GM19455 (cell line): ENCODE results near the gene RASD2.

Experiments
- ATAC-seq: cut with Tn5 transposase; IDR thresholded peaks from one replicate; pipeline ENCODE4 v1.9.1; 2021; ENCODE audit not compliant: unreplicated experiment

Gene RASD2

GRCh38 chr22:35517769-35518530 lies 22.7 kb upstream of the RASD2 start:
- no peak for ATAC-seq

DNA sequence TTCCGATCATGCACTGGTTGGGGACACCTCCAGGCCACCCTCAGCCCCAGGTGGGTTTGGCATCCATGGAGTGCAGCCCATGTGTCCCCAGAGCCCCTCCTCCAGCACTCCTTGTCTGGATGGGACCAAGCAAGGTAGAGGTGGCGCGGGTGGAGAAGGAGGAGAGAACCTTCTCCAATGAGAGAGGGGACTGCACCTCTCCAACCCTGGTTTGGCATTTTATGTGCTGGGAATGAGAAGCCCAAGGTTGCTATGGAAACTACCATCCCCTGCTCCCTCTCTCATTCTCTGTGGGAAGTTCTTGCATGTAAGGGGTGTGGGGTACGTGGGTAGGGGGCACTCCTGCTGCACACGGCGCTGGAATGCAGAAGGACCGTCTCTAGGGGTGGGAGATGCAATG lies 21.8 kb upstream of the RASD2 start:
- no peak for ATAC-seq

DNA sequence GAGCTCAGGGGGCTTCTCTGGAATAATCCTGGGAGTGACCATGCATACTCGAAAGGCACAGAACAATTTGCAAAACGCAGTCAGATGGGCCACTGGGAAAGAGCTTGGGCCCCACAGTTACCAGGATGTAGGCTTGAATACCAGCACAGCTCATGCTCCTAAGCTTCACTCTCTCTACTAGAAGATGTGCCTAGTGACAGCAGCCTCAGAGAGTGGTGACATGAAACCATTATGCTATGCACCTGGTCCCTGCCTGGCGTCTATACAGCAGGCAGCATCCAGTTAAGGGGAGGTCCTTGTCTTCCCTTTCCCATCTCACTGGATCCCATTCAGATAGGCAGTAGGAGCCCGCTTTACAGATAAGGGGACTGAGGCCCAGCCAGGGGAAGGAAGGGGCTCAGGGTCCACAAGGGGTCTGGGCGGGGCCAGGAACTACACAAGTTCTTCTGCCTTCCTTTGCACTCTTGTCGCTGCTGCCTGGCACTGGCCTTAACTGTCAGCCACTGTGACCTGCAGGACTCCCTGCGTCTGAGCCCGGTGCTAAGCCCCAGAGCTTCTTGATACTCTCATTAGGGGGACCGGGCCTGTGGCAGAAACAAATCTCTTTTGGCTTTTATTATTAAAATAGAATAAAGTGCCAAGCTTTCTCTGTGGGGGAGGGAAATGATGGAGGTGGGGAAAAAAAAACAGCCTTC lies 21.2 kb upstream of the RASD2 start:
- ATAC-seq = no peak

- ATAC-seq = no peak
These were observed 19.0 kb upstream of the RASD2 start for GRCh38 chr22:35521358-35522224.

DNA sequence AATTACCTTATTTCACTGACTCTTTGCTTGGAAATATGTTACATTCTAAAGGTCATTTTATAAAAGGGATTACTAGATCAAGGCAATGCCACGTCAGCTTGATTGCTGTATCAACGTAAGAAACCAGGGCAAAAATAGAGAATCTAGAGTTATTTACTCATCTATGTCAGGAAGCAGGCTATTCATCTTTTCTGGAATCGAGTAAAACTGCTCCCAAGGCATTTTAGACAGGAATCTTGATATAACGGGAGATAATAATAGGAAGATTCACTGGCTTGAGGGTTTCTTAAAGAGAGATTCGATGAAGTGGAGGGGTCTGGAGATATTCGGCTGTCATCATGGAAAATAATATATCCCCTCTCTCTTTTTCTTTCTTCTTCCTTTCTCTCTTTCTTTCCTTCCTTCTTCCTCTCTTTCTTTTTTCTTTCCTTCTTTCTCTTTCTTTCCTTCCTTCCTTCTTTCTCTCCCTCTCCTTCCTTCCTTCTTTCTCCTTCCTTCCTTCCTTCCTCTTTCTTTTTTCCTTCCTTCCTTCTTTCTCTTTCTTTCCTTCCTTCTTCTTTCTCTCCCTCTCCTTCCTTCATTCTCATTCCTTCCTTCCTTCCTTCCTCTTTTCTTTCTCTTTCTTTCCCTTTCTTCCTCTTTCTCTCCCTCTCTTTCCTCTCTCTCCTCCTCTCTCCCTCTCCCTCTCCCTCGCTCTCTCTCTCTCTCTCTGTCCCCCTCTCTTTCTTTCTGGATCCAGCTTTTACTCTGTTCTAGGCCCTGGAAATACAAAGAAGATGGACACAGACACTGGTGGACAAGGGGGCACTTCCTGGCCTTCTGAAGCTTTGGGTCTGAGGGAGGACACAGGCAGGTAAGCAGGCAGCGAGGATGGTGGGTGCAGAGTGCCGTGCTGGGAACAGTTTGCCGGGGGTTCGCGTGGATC lies 18.1 kb upstream of the RASD2 start:
- ATAC-seq = no peak

DNA sequence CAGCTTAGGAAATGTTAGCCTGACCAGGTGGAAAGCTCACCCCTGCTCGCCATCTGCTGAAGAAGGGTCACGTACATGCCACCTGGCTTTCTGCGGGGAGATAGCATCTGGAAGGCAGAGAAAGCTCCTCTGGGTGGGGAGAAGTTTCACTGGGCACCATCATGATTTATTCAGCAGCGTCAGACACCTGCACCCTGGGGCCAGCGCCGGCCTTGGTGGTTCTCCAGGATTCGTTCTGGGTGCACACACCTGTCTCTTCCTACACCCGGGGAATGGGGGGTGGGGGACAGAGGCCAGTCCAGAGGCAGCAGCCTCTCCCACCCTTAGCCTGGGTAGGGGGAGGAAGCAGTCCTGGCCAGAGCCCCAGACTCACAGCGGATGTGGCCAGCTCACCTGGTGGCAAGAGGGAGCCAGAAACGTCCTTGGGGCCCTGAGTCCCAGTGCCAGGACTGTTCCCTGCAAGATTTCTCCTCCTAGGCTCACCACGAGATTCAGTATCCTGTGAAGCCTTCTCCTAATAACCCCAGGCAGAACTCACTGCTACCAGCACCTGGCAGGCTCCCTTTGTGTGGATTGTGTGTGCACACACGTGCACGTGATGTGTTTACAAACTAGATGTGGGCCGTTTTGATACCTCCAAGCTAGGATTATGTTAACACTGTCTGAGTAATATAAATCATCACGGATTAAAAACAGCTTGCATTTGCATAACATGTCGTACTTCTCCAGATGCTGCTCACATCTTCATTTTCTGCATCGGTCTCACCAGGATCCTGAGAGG lies 17.3 kb upstream of the RASD2 start:
- no peak for ATAC-seq

DNA sequence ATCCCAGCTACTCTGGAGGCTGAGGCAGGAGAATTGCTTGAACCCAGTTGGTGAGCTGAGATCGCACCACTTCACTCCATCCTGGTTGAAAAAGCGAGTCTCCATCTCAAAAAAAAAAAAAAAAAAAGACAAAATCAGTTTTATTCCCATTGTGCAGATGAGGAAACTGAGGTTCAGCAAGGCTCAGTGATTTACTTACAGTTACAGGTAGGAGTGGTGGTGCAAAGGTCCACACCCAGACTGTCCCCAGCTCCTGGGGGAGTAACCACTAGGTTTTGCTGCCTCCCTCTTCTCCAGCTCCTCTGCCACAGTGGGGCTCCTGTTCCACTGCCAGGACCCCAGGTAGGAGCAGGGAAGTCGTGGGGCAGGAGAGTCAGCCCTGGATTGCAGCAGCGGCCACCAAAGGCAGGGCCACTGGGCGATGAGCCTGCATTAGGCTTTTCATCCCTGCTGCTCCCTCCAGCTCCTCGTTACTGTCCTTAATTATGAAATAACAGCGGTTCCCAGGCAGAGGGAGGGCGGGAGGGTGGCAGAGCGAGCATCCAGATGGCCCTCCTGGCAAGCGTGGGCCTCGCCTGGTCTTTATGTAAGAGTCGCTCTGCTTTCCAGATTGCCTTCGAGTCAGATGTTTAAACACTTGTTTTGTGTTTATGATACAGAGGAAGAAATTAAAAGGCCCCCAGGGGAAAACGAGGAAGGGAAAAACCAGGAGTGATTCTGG lies 15.5 kb upstream of the RASD2 start:
- ATAC-seq = no peak

GRCh38 chr22:35525687-35526332 lies 14.8 kb upstream of the RASD2 start:
- no peak for ATAC-seq

- ATAC-seq = no peak
These were observed 14.2 kb upstream of the RASD2 start for GRCh38 chr22:35526333-35526979.

GRCh38 chr22:35528927-35529326 lies 11.7 kb upstream of the RASD2 start:
- ATAC-seq = no peak

GRCh38 chr22:35530700-35531099 lies 9.9 kb upstream of the RASD2 start:
- no peak for ATAC-seq

DNA sequence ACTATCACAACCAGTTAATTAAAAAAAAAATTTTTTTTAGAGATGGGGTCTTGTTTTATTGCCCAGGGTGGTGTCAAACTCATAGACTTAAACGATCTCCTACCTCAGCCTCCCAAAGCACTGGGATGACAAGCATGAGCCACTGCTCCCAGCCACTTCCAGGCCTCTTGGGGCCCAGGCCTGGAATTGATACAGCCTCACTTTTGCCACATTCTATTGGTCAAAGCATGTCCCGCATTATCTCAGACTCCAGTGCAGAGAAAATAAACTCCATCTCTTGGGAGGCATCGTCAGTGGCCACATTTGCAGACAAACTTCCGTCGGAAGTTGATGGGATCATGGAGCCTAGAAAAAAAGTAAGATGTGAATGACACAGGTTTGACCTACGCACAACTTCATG lies 9.4 kb upstream of the RASD2 start:
- ATAC-seq = no peak

DNA sequence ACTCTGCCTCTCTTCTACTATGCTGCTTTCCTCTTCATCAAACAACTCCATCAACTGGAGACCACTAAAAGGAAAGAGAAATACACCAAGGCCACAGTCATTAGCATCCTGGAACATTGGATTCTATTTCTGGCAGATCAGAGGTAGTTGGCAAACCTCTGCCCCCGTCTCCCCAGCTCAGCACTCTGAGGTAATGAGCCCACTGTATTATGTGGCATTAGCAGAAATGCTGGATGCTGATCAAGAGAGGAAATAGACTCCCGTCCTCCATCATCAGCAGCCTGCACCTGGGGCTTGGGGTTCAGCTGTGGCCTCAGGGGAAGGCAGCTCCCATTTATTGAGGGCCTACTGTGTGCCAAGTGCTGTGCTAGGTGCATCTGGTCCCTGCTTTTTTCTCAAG lies 9.0 kb upstream of the RASD2 start:
- no peak for ATAC-seq

DNA sequence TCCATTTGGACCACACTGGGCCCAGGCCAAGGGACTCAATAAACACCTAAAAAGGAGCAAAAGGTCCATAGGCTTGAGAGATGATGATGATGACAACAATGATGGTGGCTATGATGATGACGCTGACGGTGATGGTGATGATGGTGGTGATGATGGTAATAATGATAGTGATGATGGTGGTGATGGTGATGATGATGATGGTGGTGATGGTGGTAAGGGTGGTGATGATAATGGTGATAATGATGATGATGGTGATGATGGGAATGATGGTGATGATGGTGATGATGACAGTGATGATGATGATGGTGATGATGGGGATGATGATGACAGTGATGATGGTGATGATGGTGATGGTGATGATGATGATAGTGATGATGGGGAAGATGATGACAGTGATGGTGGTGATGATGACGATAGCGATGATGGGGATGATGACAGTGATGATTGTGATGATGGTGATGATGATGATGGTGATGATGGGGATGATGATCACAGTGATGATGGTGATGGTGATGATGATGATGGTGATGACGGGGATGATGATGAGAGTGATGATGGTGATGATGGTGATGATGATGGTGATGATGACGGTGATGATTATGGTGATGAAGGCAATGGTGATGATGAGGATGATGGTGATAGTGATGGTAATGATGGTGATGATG lies 7.1 kb upstream of the RASD2 start:
- no peak for ATAC-seq

- no peak for ATAC-seq
These were observed 6.5 kb upstream of the RASD2 start for GRCh38 chr22:35534091-35534490.

DNA sequence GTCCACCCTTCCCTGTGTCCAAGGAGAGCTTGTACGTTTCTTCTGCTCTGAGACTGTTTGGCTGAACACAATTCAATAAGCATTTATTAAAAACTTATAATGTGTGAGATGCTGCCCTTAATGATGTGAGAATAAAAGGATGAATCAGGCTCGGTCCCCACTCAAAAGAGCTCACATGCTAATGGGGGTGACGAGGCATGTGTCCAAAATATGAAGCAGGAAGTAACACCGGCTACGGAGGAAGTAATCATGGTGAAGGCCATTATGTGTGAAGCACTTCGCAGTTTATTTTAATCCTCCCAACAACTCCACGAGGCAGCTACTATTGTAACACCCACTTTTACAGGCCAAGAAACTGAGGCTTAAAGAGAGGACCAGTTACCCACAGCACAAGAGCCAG lies 3.4 kb upstream of the RASD2 start:
- no peak for ATAC-seq

- ATAC-seq = no peak
These were observed 1.8 kb upstream of the RASD2 start for GRCh38 chr22:35538801-35539321.
